Testis (tissue), 5 donors: ENCODE measurements around the gene PIGN. TPM values are rescaled to one million over a fixed set of nuclear protein-coding genes. Genes with fewer than 3 reads are reported as not detected.

Source experiments
- DNase-seq: peaks from one replicate; pipeline ENCODE4 v3.0.0-alpha.2; 2019
- H3K27ac ChIP-seq, 2 donors: fragments of 200-600 bp; sonication (generic); one replicate each; pipeline ENCODE4 v1.5.1; 2019
- H3K27me3 ChIP-seq: fragments of 200-600 bp; sonication (generic); one replicate; pipeline ENCODE4 v1.5.1; 2019
- H3K36me3 ChIP-seq: fragments of 200-600 bp; sonication (generic); one replicate; pipeline ENCODE4 v1.5.1; 2017; ENCODE audit warnings: low read depth; ENCODE audit errors: missing control alignments
- H3K4me1 ChIP-seq: fragments of 200-600 bp; sonication (generic); one replicate; pipeline ENCODE4 v1.5.1; 2019
- H3K4me3 ChIP-seq, 2 donors: fragments of 200-600 bp; sonication (generic); one replicate each; pipeline ENCODE4 v1.5.1; 2017 to 2019
- H3K9me3 ChIP-seq: fragments of 200-600 bp; sonication (generic); one replicate; pipeline ENCODE4 v1.5.1; 2017
- POLR2A ChIP-seq: fragments of 450-650 bp; IDR thresholded peaks from one replicate; pipeline ENCODE4 v1.6.1; 2017; ENCODE audit warnings: antibody characterized with exemption, mild to moderate bottlenecking, moderate library complexity
- WGBS, 2 donors: methylation state at CpG; one replicate each; pipeline ENCODE4 v1.1.5; 2018; 5-methylcytosine and 5-hydroxymethylcytosine counted together
- intact Hi-C: fragments of 100-400 bp; cut with DNase I; formaldehyde crosslinking; loops from one replicate; pipeline ENCODE4 v1.15.1; 2023; ENCODE audit warnings: low total_unique reads
- long read RNA-seq, 2 donors: transcript quantifications; one replicate each; lab custom pipeline, GENCODE V29; 2026
- polyA plus RNA-seq: library from polyadenylated mRNA; stranded (reverse); fragments of 350-450 nt; fragmentation: Illumina TruSeq; extraction: RNeasy Lipid Tissue Mini Kit (QIAGEN cat#74804); gene quantifications from one replicate; pipeline ENCODE4 v1.2.3, GENCODE V29; 2014; ENCODE audit warnings: low read depth, low replicate concordance; ENCODE audit not compliant: insufficient read depth
- total RNA-seq, 2 donors: library from RNA; depleted of rRNA; stranded (reverse); fragments of >200 nt; gene quantifications; one replicate each; pipeline ENCODE4 v1.2.3, GENCODE V29; 2016
- TF ChIP-seq, protein P1 (sequence below), 3 experiments: fragments of 450-650 bp in 2 of 3; fragments of 200-600 bp in 1 of 3; sonication (generic) in 1 of 3; IDR thresholded peaks; one replicate each; pipeline ENCODE4 v1.5.1; 2016 to 2019; ENCODE audit warnings: antibody characterized with exemption in 3 of 3, mild to moderate bottlenecking in 2 of 3, moderate library complexity in 1 of 3

PIGN gene, protein sequence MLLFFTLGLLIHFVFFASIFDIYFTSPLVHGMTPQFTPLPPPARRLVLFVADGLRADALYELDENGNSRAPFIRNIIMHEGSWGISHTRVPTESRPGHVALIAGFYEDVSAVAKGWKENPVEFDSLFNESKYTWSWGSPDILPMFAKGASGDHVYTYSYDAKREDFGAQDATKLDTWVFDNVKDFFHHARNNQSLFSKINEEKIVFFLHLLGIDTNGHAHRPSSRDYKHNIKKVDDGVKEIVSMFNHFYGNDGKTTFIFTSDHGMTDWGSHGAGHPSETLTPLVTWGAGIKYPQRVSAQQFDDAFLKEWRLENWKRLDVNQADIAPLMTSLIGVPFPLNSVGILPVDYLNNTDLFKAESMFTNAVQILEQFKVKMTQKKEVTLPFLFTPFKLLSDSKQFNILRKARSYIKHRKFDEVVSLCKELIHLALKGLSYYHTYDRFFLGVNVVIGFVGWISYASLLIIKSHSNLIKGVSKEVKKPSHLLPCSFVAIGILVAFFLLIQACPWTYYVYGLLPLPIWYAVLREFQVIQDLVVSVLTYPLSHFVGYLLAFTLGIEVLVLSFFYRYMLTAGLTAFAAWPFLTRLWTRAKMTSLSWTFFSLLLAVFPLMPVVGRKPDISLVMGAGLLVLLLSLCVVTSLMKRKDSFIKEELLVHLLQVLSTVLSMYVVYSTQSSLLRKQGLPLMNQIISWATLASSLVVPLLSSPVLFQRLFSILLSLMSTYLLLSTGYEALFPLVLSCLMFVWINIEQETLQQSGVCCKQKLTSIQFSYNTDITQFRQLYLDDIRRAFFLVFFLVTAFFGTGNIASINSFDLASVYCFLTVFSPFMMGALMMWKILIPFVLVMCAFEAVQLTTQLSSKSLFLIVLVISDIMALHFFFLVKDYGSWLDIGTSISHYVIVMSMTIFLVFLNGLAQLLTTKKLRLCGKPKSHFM
- total RNA-seq (10 to 100 TPM; 30.6 TPM), polyA plus RNA-seq (28.2 TPM)
- long read RNA-seq, donor 1, result 0 reads
- long read RNA-seq, donor 2, result 0 reads

GRCh38 chr18:62186774-62187542 is at the start of gene PIGN, which contains the start of gene RELCH:
TSS of gene PIGN (minus strand) at chr18:62187056. CDS start at chr18:62161353, 25,703 bp downstream.
TSS of gene RELCH (plus strand) at chr18:62187255. CDS start at chr18:62187506, 251 bp downstream.
- Histone ChIP-seq H3K27me3 (no peaks in the 10 kb centered on the region), H3K9me3 (no peaks in the 10 kb centered on the region), H3K4me3 (peak within 1 kb of the TSS; percentile 78 to 96), H3K27ac (peak within 1 kb of the TSS; percentile 64 to 65), H3K4me1 (peaks cover 12% of the 10 kb centered on the region), H3K36me3 (no peaks in the 10 kb centered on the region)
- TF ChIP-seq, protein P1, sequence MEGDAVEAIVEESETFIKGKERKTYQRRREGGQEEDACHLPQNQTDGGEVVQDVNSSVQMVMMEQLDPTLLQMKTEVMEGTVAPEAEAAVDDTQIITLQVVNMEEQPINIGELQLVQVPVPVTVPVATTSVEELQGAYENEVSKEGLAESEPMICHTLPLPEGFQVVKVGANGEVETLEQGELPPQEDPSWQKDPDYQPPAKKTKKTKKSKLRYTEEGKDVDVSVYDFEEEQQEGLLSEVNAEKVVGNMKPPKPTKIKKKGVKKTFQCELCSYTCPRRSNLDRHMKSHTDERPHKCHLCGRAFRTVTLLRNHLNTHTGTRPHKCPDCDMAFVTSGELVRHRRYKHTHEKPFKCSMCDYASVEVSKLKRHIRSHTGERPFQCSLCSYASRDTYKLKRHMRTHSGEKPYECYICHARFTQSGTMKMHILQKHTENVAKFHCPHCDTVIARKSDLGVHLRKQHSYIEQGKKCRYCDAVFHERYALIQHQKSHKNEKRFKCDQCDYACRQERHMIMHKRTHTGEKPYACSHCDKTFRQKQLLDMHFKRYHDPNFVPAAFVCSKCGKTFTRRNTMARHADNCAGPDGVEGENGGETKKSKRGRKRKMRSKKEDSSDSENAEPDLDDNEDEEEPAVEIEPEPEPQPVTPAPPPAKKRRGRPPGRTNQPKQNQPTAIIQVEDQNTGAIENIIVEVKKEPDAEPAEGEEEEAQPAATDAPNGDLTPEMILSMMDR (IDR thresholded peaks at IDR 0.05), result no peak
- TF ChIP-seq POLR2A, result no peak
- DNase-seq, result peak; percentile 98
- 1% methylated on average over 55 of the region's 55 CpGs; no CpG with 5 or more reads in 1 of the 2 donors for WGBS, 2 donors
- intact Hi-C loops, result loop anchor here (10.0 kb wide), 2 partner anchors 58 to 398 kb away; no protein-coding TSS in a partner anchor

- H3K4me3 ChIP-seq, result no peak overlapping the region
- WGBS, 2 donors, result 96 to 100% methylated on average over 1 of the region's 1 CpG
- no peaks in the 10 kb centered on the region for H3K36me3 ChIP-seq
- no peak for DNase-seq
- H3K4me1 ChIP-seq, result no peaks in the 10 kb centered on the region
- no peaks in the 10 kb centered on the region for H3K27me3 ChIP-seq
- no peak for TF ChIP-seq POLR2A
- no peak overlapping the region for H3K27ac ChIP-seq
- intact Hi-C loops, result no loop called here
- H3K9me3 ChIP-seq, result no peaks in the 10 kb centered on the region
Measured at GRCh38 chr18:62236252-62236651, 49.4 kb upstream of the PIGN start.

- DNase-seq, result no peak
- Histone ChIP-seq H3K4me1 (no peaks in the 10 kb centered on the region), H3K4me3 (no peak overlapping the region), H3K9me3 (no peaks in the 10 kb centered on the region), H3K36me3 (no peaks in the 10 kb centered on the region), H3K27me3 (no peaks in the 10 kb centered on the region), H3K27ac (no peak overlapping the region)
- TF ChIP-seq, protein P1 (IDR thresholded peaks at IDR 0.05), result no peak
- no peak for TF ChIP-seq POLR2A
- intact Hi-C loops, result no loop called here
- WGBS, 2 donors, result 92% methylated on average over 3 of the region's 3 CpGs
Measured at GRCh38 chr18:62226047-62226446, 39.2 kb upstream of the PIGN start.

DNA sequence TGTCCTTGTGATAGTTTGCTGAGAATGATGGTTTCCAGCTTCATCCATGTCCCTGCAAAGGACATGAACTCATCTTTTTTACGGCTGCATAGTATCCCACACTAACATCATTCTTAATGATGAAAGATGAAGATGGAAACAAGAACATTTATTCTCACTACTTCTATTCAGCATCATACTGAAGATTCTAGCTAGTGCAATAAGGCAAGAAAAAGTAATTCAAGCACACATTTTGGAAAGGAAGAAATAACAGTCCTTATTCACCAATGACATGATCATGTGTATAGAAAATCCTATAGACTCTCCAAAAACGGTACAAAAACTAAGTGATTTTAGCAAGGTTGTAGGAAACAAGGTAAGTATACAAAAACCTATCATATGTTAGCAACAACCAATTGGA is 37.4 kb upstream of the PIGN start:
- Histone ChIP-seq H3K4me3 (no peak overlapping the region), H3K36me3 (no peaks in the 10 kb centered on the region), H3K27me3 (no peaks in the 10 kb centered on the region), H3K4me1 (no peaks in the 10 kb centered on the region), H3K27ac (no peak overlapping the region), H3K9me3 (no peaks in the 10 kb centered on the region)
- WGBS, 2 donors, result 88 to 95% methylated on average over 2 of the region's 2 CpGs
- TF ChIP-seq, protein P1 (IDR thresholded peaks at IDR 0.05), result no peak
- no peak for TF ChIP-seq POLR2A
- intact Hi-C loops, result no loop called here
- no peak for DNase-seq
